HEK293 (cell line): ENCODE results near the gene AHRR.

ENCODE experiments used
- CTCF ChIA-PET: fragments of 350-600 bp; formaldehyde crosslinking; extraction: SDS; loops from one replicate; lab custom pipeline; 2021; ENCODE audit warnings: antibody characterized with exemption; lab: Yijun Ruan, JAX
- POLR2A ChIA-PET: fragments of 300-600 bp; formaldehyde crosslinking; extraction: SDS; loops from one replicate; lab custom pipeline; 2020; ENCODE audit warnings: antibody characterized with exemption, inconsistent platforms; lab: Yijun Ruan, JAX
- H3K27ac ChIP-seq: fragments of 200-500 bp; sonication (Bioruptor generic); 2 replicates; pipeline ENCODE4 v1.5.1; 2014; ENCODE audit warnings: low read depth, low read length, control low read depth, inconsistent platforms; ENCODE audit errors: extremely low read depth
- H3K36me3 ChIP-seq, 2 experiments: fragments of 200-500 bp in 1 of 2; sonication (Bioruptor generic) in 1 of 2; 1 replicate in 1 of 2; 2 replicates in 1 of 2; pipeline ENCODE4 v1.5.1; 2014 to 2017; ENCODE audit warnings: inconsistent platforms in 2 of 2, low read length in 2 of 2; ENCODE audit not compliant: control insufficient read depth in 2 of 2, insufficient read depth in 1 of 2
- H3K4me1 ChIP-seq: fragments of 200-500 bp; sonication (Bioruptor generic); 2 replicates; pipeline ENCODE4 v1.5.1; 2014; ENCODE audit warnings: mild to moderate bottlenecking, low read length, inconsistent platforms; ENCODE audit not compliant: control insufficient read depth, insufficient read depth
- H3K4me3 ChIP-seq: 2 replicates; pipeline ENCODE4 v1.5.1; 2011; ENCODE audit warnings: low read depth, mild to moderate bottlenecking, control low read depth, low read length, moderate library complexity
- H3K9me3 ChIP-seq: fragments of 200-500 bp; sonication (Bioruptor generic); 2 replicates; pipeline ENCODE4 v1.5.1; 2014; ENCODE audit warnings: low read depth, low read length, inconsistent platforms; ENCODE audit not compliant: control insufficient read depth, insufficient read depth
- PRDM4 ChIP-seq: fragments of 450-650 bp; formaldehyde crosslinking; IDR thresholded peaks from 2 replicates; pipeline ENCODE4 v1.5.1; 2017; ENCODE audit warnings: missing biosample characterization, missing genetic modification characterization
- TCF7L2 ChIP-seq: IDR thresholded peaks from 2 replicates; pipeline ENCODE4 v1.6.1; 2011; ENCODE audit warnings: low read depth, mild to moderate bottlenecking, inconsistent platforms, low read length, moderate library complexity, borderline replicate concordance
- ZBTB1 ChIP-seq: fragments of 450-650 bp; formaldehyde crosslinking; IDR thresholded peaks from 2 replicates; pipeline ENCODE4 v1.5.1; 2016; ENCODE audit warnings: missing biosample characterization, missing genetic modification characterization
- ZEB2 ChIP-seq: fragments of 450-650 bp; formaldehyde crosslinking; IDR thresholded peaks from 2 replicates; pipeline ENCODE4 v1.5.1; 2016; ENCODE audit warnings: missing biosample characterization, missing genetic modification characterization
- ZNF2 ChIP-seq: fragments of 450-650 bp; formaldehyde crosslinking; IDR thresholded peaks from 2 replicates; pipeline ENCODE4 v1.5.1; 2016; ENCODE audit warnings: missing biosample characterization, missing genetic modification characterization
- ZNF24 ChIP-seq: fragments of 450-650 bp; formaldehyde crosslinking; IDR thresholded peaks from 2 replicates; pipeline ENCODE4 v1.5.1; 2016; ENCODE audit warnings: missing biosample characterization, missing genetic modification characterization
- ZNF341 ChIP-seq: fragments of 450-650 bp; formaldehyde crosslinking; IDR thresholded peaks from 2 replicates; pipeline ENCODE4; 2016; ENCODE audit warnings: low read depth, missing biosample characterization, missing genetic modification characterization
- ZNF350 ChIP-seq: fragments of 450-650 bp; formaldehyde crosslinking; IDR thresholded peaks from 2 replicates; pipeline ENCODE4 v1.5.0; 2017; ENCODE audit warnings: missing biosample characterization, mild to moderate bottlenecking, missing genetic modification characterization
- ZNF433 ChIP-seq: fragments of 450-650 bp; formaldehyde crosslinking; IDR thresholded peaks from 2 replicates; pipeline ENCODE4 v1.5.1; 2016; ENCODE audit warnings: missing biosample characterization, missing genetic modification characterization, low read depth
- ZNF48 ChIP-seq: fragments of 450-650 bp; formaldehyde crosslinking; IDR thresholded peaks from 2 replicates; pipeline ENCODE4 v1.5.1; 2016; ENCODE audit warnings: missing biosample characterization, missing genetic modification characterization
- ZNF600 ChIP-seq: fragments of 450-650 bp; formaldehyde crosslinking; IDR thresholded peaks from 2 replicates; pipeline ENCODE4 v1.5.1; 2016; ENCODE audit warnings: missing biosample characterization, missing genetic modification characterization
- ZNF610 ChIP-seq: fragments of 450-650 bp; formaldehyde crosslinking; IDR thresholded peaks from 2 replicates; pipeline ENCODE4 v1.5.1; 2016; ENCODE audit warnings: missing biosample characterization, missing genetic modification characterization, borderline replicate concordance
- ZNF621 ChIP-seq: fragments of 450-650 bp; formaldehyde crosslinking; IDR thresholded peaks from 2 replicates; pipeline ENCODE4 v1.5.1; 2017; ENCODE audit warnings: missing biosample characterization, missing genetic modification characterization
- ZNF623 ChIP-seq: fragments of 450-650 bp; formaldehyde crosslinking; IDR thresholded peaks from 2 replicates; pipeline ENCODE4 v1.5.1; 2016; ENCODE audit warnings: missing biosample characterization, missing genetic modification characterization
- ZNF658 ChIP-seq: fragments of 450-650 bp; formaldehyde crosslinking; IDR thresholded peaks from 2 replicates; pipeline ENCODE4; 2016; ENCODE audit warnings: missing biosample characterization, missing genetic modification characterization
- TF ChIP-seq, protein P1 (sequence below): fragments of 450-650 bp; formaldehyde crosslinking; IDR thresholded peaks from 2 replicates; pipeline ENCODE4 v1.5.1; 2017; ENCODE audit warnings: missing biosample characterization, mild to moderate bottlenecking, missing genetic modification characterization, moderate library complexity

AHRR gene

GRCh38 chr5:464446-464842, 142.9 kb downstream of the AHRR start:
- H3K9me3 ChIP-seq, result no peaks in the 10 kb centered on the region
- no peak for TF ChIP-seq ZBTB1 (tag by site-specific recombination)
- no peak for TF ChIP-seq ZNF341 (tag by site-specific recombination)
- no peak for TF ChIP-seq PRDM4 (tag by site-specific recombination)
- TF ChIP-seq ZNF48 (tag by site-specific recombination), result no peak
- TF ChIP-seq, all 188 proteins: peak for 0
- Histone ChIP-seq H3K4me3 (no peak overlapping the region), H3K4me1 (no peaks in the 10 kb centered on the region), H3K27ac (no peak overlapping the region), H3K36me3 (peaks cover 43 to 66% of the 10 kb centered on the region in 2 experiments)
- ChIA-PET POLR2A (no interaction called here), CTCF (no interaction called here)

DNA sequence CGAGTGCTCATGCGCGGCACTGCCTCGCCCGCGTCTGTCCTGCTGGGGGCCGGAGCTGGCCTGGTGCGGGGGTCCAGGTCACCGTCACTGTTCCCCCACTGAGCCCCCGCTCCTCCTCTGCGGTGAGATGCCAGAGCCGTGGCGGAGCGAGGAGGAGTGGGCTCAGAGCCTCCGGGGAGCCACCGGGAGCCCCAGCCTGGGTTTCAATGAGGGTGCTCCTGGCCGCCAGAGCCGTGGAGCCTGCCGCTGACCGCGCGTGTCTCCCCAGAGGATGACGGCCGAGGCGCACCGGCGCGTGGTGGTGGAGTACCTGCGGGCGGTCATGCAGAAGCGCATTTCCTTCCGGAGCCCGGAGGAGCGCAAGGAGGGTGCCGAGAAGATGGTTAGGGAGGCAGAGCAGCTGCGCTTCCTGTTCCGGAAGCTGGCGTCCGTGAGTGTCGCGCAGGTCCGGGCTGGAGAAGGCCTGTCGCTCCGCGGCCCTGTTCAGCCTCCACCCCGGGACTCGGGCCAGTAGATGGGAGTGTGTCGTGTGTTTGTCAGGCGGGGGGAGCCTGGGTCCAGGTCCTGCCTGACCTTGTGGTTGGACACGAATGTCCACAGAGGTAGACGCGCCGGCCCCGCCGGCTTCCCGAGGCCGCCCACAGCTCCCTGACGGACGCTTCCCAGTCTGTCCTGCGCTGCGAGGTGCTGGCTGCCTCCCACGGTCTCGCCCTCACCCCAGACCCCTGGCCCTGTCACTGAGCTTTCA, 143.5 kb downstream of the AHRR start:
- peaks cover 38 to 64% of the 10 kb centered on the region in 2 experiments for H3K36me3 ChIP-seq
- no peak overlapping the region for H3K4me3 ChIP-seq
- TF ChIP-seq ZNF350 (no peak), ZNF600 (tag by site-specific recombination) (0 out of 2 replicates have a peak, but pooled peaks have one; percentile 29)
- TF ChIP-seq, all 188 proteins: peak for 1
- ChIA-PET POLR2A (interaction anchor here (0.6 kb wide), 1 partner anchor 13 kb away, joined by 3 read pairs; no protein-coding TSS in a partner anchor), CTCF (interaction anchor here (0.6 to 1.1 kb wide), 2 partner anchors 51 to 148 kb away, joined by 4 to 6 read pairs; no protein-coding TSS in a partner anchor)
- Histone ChIP-seq H3K9me3 (no peaks in the 10 kb centered on the region), H3K27ac (no peak overlapping the region), H3K4me1 (no peaks in the 10 kb centered on the region)

DNA sequence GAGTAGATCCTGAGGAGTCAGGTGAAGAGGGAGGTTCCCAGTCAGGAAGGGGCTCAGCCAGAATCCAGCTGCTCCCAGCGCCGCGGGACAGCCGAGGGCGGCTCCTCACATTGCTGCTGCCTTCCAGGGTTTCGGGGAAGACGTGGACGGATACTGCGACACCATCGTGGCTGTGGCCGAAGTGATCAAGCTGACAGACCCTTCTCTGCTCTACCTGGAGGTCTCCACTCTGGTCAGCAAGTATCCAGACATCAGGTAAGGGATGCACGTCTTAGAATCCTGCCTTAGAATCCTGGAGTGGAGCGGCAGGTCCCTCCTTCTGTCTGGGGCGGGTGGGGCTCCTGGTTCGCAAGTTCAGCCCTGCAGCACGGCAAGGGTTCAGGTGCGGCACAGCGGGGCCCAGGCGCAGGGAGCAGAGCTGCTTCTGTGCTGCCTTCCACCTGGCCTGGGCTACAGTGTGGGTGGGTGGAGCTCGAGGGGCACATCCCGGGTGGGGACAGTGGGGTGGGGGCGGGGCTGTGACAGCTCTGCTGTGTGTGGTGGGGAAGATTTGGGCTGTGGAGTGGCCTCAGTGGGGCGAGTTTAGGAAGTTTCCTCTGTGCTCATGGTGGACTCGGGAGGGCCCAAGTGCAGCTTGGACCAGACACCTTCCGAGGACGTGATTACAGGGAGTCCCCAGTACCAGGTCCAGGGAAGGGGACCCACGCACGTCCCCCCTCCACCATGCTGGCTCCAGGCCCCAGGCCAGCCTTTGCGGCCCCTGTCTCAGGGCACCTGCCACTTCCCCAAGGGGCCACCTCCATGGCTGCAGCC, 144.3 kb downstream of the AHRR start:
- Histone ChIP-seq H3K4me1 (peaks cover 3% of the 10 kb centered on the region; the same call in 1 of the 2 replicates), H3K36me3 (peaks cover 34 to 62% of the 10 kb centered on the region in 2 experiments), H3K27ac (no peak overlapping the region), H3K9me3 (no peaks in the 10 kb centered on the region), H3K4me3 (no peak overlapping the region)
- ChIA-PET POLR2A (interaction anchor here (0.6 kb wide), 1 partner anchor 12 kb away, joined by 3 read pairs; no protein-coding TSS in a partner anchor), CTCF (interaction anchor here (0.6 to 1.1 kb wide), 4 partner anchors 51 to 704 kb away, joined by 3 to 6 read pairs (median 4); no protein-coding TSS in a partner anchor)
- TF ChIP-seq ZNF24 (tag by site-specific recombination) (no peak), ZNF658 (tag by site-specific recombination) (no peak), ZEB2 (no peak), ZNF610 (no peak), ZNF433 (tag by site-specific recombination) (no peak), TCF7L2 (no peak), ZNF621 (tag by site-specific recombination) (no peak), ZNF623 (tag by site-specific recombination) (no peak), ZNF2 (tag by site-specific recombination) (no peak)
- TF ChIP-seq, protein P1, sequence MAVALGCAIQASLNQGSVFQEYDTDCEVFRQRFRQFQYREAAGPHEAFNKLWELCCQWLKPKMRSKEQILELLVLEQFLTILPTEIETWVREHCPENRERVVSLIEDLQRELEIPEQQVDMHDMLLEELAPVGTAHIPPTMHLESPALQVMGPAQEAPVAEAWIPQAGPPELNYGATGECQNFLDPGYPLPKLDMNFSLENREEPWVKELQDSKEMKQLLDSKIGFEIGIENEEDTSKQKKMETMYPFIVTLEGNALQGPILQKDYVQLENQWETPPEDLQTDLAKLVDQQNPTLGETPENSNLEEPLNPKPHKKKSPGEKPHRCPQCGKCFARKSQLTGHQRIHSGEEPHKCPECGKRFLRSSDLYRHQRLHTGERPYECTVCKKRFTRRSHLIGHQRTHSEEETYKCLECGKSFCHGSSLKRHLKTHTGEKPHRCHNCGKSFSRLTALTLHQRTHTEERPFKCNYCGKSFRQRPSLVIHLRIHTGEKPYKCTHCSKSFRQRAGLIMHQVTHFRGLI (tag by site-specific recombination), result no peak
